Measurements from ENCODE around the gene UBXN7. TPM values are rescaled to one million over a fixed set of nuclear protein-coding genes. Genes with fewer than 3 reads are reported as not detected.
"Not testable (repeated sequence)": the region's sequence is repeated elsewhere in the genome, so short reads cannot be mapped to it uniquely, and the experiment has no call there.

UBXN7 gene, protein sequence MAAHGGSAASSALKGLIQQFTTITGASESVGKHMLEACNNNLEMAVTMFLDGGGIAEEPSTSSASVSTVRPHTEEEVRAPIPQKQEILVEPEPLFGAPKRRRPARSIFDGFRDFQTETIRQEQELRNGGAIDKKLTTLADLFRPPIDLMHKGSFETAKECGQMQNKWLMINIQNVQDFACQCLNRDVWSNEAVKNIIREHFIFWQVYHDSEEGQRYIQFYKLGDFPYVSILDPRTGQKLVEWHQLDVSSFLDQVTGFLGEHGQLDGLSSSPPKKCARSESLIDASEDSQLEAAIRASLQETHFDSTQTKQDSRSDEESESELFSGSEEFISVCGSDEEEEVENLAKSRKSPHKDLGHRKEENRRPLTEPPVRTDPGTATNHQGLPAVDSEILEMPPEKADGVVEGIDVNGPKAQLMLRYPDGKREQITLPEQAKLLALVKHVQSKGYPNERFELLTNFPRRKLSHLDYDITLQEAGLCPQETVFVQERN
- 21.0 and 21.2 TPM in 2 replicates for total RNA-seq

- DNase-seq (ENCODE audit: insufficient read length, low spot score, missing footprints): peak; percentile 98
- Histone ChIP-seq H2AFZ (ENCODE audit: low read length) (peak within 1 kb of the TSS; percentile 97), H3K79me2 (ENCODE audit: insufficient read depth, low read length) (peaks cover 48% of the 10 kb centered on the region), H3K27me3 (ENCODE audit: insufficient read depth, low read length) (no peaks in the 10 kb centered on the region), H3K27ac (ENCODE audit: low read depth, low read length) (peak within 1 kb of the TSS; percentile 76), H3K4me3 (ENCODE audit: insufficient read depth, low read length) (peak within 1 kb of the TSS; percentile 98), H3K9me3 (ENCODE audit: low read depth, low read length) (no peaks in the 10 kb centered on the region), H3K4me2 (ENCODE audit: insufficient read depth, low read length) (peak within 1 kb of the TSS; percentile 87), H3K36me3 (ENCODE audit: insufficient read depth, low read length) (peaks cover 4% of the 10 kb centered on the region), H3K4me1 (ENCODE audit: insufficient read depth, low read length) (peaks cover 10% of the 10 kb centered on the region), H4K20me1 (ENCODE audit: insufficient read depth, low read length) (peaks cover 34% of the 10 kb centered on the region)
- no peak for TF ChIP-seq CTCF (IDR thresholded peaks at IDR 0.05; ENCODE audit: extremely low read depth, low read depth, low read length)
Observed at GRCh38 chr3:196432137-196432879, at the start of gene UBXN7. UBXN7 (minus strand) TSS chr3:196432427; CDS start chr3:196432399, 28 bp downstream.

DNA sequence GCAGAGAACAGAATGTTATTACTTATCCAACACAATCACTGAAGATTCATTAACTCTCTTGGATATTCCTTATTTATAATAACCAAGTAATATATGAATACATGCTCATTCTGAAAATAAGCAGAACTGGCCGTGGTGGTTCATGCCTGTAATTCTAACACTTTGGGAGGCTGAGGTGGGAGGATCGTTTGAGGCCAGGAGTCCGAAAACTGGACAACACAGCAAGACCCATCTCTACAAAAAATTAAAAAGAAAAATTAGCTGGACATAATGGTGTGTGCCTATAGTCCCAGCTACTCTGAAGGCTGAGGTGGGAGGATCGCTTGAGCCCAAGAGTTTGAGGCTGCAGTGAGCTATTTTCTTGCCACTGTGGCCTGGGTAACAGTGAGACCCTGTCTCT lies 45.5 kb upstream of the UBXN7 start:
- Histone ChIP-seq H3K4me3 (ENCODE audit: insufficient read depth, low read length) (no peak overlapping the region), H2AFZ (ENCODE audit: low read length) (no peak overlapping the region), H3K27ac (ENCODE audit: low read depth, low read length) (no peak overlapping the region), H4K20me1 (ENCODE audit: insufficient read depth, low read length) (no peaks in the 10 kb centered on the region), H3K27me3 (ENCODE audit: insufficient read depth, low read length) (no peaks in the 10 kb centered on the region), H3K4me2 (ENCODE audit: insufficient read depth, low read length) (no peak overlapping the region), H3K9me3 (ENCODE audit: low read depth, low read length) (no peaks in the 10 kb centered on the region), H3K4me1 (ENCODE audit: insufficient read depth, low read length) (no peaks in the 10 kb centered on the region), H3K79me2 (ENCODE audit: insufficient read depth, low read length) (no peaks in the 10 kb centered on the region), H3K36me3 (ENCODE audit: insufficient read depth, low read length) (peaks cover 65% of the 10 kb centered on the region)
- TF ChIP-seq CTCF (IDR thresholded peaks at IDR 0.05; ENCODE audit: extremely low read depth, low read depth, low read length): no peak
- no peak for DNase-seq (ENCODE audit: insufficient read length, low spot score, missing footprints)

GRCh38 chr3:196472286-196472685 lies 40.1 kb upstream of the UBXN7 start:
- Histone ChIP-seq H2AFZ (ENCODE audit: low read length) (no peak overlapping the region), H3K4me3 (ENCODE audit: insufficient read depth, low read length) (no peak overlapping the region), H3K4me1 (ENCODE audit: insufficient read depth, low read length) (peaks cover 2% of the 10 kb centered on the region), H3K27me3 (ENCODE audit: insufficient read depth, low read length) (no peaks in the 10 kb centered on the region), H3K9me3 (ENCODE audit: low read depth, low read length) (no peaks in the 10 kb centered on the region), H4K20me1 (ENCODE audit: insufficient read depth, low read length) (no peaks in the 10 kb centered on the region), H3K79me2 (ENCODE audit: insufficient read depth, low read length) (peaks cover 7% of the 10 kb centered on the region), H3K36me3 (ENCODE audit: insufficient read depth, low read length) (peaks cover 53% of the 10 kb centered on the region), H3K27ac (ENCODE audit: low read depth, low read length) (no peak overlapping the region), H3K4me2 (ENCODE audit: insufficient read depth, low read length) (no peak overlapping the region)
- no peak for DNase-seq (ENCODE audit: insufficient read length, low spot score, missing footprints)
- TF ChIP-seq CTCF (IDR thresholded peaks at IDR 0.05; ENCODE audit: extremely low read depth, low read depth, low read length): no peak

DNA sequence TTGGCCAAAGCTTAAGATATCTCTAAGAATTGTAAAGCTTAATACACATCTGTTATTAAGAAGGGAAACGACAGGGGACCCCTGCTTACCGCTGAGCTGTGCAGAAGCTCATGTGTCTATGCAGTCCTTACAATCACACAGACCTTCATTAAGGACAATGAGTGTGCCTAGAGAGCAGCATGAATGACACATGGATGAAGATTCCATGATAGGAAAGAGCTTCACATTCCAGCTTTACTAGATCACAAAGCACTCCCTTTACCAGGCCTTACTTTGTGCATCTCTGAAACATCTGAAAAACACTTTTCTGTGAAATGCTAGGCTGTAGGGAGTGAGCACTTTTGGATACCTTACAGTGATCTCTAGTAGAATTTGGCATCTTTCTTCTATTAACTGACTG lies 39.3 kb upstream of the UBXN7 start:
- Histone ChIP-seq H3K4me3 (ENCODE audit: insufficient read depth, low read length) (no peak overlapping the region), H2AFZ (ENCODE audit: low read length) (no peak overlapping the region), H3K27ac (ENCODE audit: low read depth, low read length) (no peak overlapping the region), H4K20me1 (ENCODE audit: insufficient read depth, low read length) (no peaks in the 10 kb centered on the region), H3K36me3 (ENCODE audit: insufficient read depth, low read length) (peaks cover 46% of the 10 kb centered on the region), H3K4me2 (ENCODE audit: insufficient read depth, low read length) (no peak overlapping the region), H3K79me2 (ENCODE audit: insufficient read depth, low read length) (peaks cover 7% of the 10 kb centered on the region), H3K27me3 (ENCODE audit: insufficient read depth, low read length) (no peaks in the 10 kb centered on the region), H3K9me3 (ENCODE audit: low read depth, low read length) (no peaks in the 10 kb centered on the region), H3K4me1 (ENCODE audit: insufficient read depth, low read length) (peaks cover 2% of the 10 kb centered on the region)
- no peak for DNase-seq (ENCODE audit: insufficient read length, low spot score, missing footprints)
- no peak for TF ChIP-seq CTCF (IDR thresholded peaks at IDR 0.05; ENCODE audit: extremely low read depth, low read depth, low read length)

DNA sequence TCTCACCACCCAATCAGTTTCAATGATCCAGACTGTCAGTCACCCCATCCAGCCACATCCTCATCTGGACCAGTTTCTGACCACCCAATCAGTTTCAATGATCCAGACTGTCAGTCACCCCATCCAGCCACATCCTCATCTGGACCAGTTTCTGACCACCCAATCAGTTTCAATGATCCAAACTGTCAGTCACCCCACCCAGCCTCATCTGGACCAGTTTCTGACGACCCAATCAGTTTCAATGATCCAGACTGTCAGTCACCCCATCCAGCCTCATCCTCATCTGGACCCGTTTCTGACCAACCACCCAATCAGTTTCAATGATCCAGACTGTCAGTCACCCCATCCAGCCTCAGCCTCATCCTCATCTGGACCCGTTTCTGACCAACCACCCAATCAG lies 38.0 kb upstream of the UBXN7 start:
- H3K79me2 ChIP-seq (ENCODE audit: insufficient read depth, low read length); H4K20me1 ChIP-seq (ENCODE audit: insufficient read depth, low read length); H3K9me3 ChIP-seq (ENCODE audit: low read depth, low read length); H3K4me3 ChIP-seq (ENCODE audit: insufficient read depth, low read length); DNase-seq (ENCODE audit: insufficient read length, low spot score, missing footprints); H2AFZ ChIP-seq (ENCODE audit: low read length); H3K27ac ChIP-seq (ENCODE audit: low read depth, low read length); H3K4me1 ChIP-seq (ENCODE audit: insufficient read depth, low read length); H3K27me3 ChIP-seq (ENCODE audit: insufficient read depth, low read length); H3K4me2 ChIP-seq (ENCODE audit: insufficient read depth, low read length): not testable (repeated sequence)
- H3K36me3 ChIP-seq (ENCODE audit: insufficient read depth, low read length): peaks cover 44% of the 10 kb centered on the region

Data from osteoblast (primary cell).